Neural progenitor cell (in vitro differentiated cells): ENCODE measurements around the gene SLC2A11. TPM values are rescaled to one million over a fixed set of nuclear protein-coding genes. Genes with fewer than 3 reads are reported as not detected.
A peak's percentile ranks its signal among the peaks of the same experiment; 100 is the strongest.
"Not testable (repeated sequence)": the region's sequence is repeated elsewhere in the genome, so short reads cannot be mapped to it uniquely, and the experiment has no call there.

Source experiments
- DNase-seq: peaks from one replicate; pipeline ENCODE4 v3.0.0-alpha.2; 2016; ENCODE audit warnings: low spot score
- H2AFZ ChIP-seq: fragments of 200-600 bp; sonication (generic); replicated peaks from 2 replicates; pipeline ENCODE4 v1.6.1; 2016; ENCODE audit warnings: antibody characterized with exemption
- H3F3A ChIP-seq: fragments of 200-600 bp; sonication (generic); 2 replicates; pipeline ENCODE4 v1.6.1; 2016; ENCODE audit warnings: antibody characterized with exemption, low read depth
- H3K27ac ChIP-seq: fragments of 200-600 bp; sonication (generic); 2 replicates; pipeline ENCODE4 v1.5.1; 2016; ENCODE audit warnings: mild to moderate bottlenecking
- H3K27me3 ChIP-seq: fragments of 200-600 bp; sonication (generic); 2 replicates; pipeline ENCODE4 v1.6.1; 2016; ENCODE audit warnings: mild to moderate bottlenecking, moderate library complexity
- H3K36me3 ChIP-seq: fragments of 200-600 bp; sonication (generic); 2 replicates; pipeline ENCODE4 v1.5.1; 2016
- H3K4me1 ChIP-seq: fragments of 200-600 bp; sonication (generic); 2 replicates; pipeline ENCODE4 v1.6.1; 2016; ENCODE audit warnings: mixed run types
- H3K4me2 ChIP-seq: fragments of 200-600 bp; sonication (generic); 2 replicates; pipeline ENCODE4 v1.6.1; 2016
- H3K4me3 ChIP-seq: fragments of 200-600 bp; sonication (generic); 2 replicates; pipeline ENCODE4 v1.5.1; 2016
- H3K79me2 ChIP-seq: fragments of 200-600 bp; sonication (generic); 2 replicates; pipeline ENCODE4 v1.6.1; 2016; ENCODE audit warnings: low read depth
- H3K9ac ChIP-seq: fragments of 200-600 bp; sonication (generic); 2 replicates; pipeline ENCODE4 v1.6.1; 2016
- H3K9me3 ChIP-seq: fragments of 200-600 bp; sonication (generic); 2 replicates; pipeline ENCODE4 v1.5.1; 2016; ENCODE audit warnings: low read depth
- H4K20me1 ChIP-seq: fragments of 200-600 bp; sonication (generic); 2 replicates; pipeline ENCODE4 v1.6.1; 2016; ENCODE audit warnings: low read depth
- H3K27ac Mint-ChIP-seq: 3 replicates; pipeline ENCODE4 v1.8.0; 2021; ENCODE audit warnings: mixed read lengths
- H3K27me3 Mint-ChIP-seq: 2 replicates; pipeline ENCODE4 v1.8.0; 2022; ENCODE audit warnings: low read depth, mild to moderate bottlenecking, inconsistent platforms, moderate library complexity, mixed read lengths; ENCODE audit not compliant: insufficient read depth
- H3K36me3 Mint-ChIP-seq: 3 replicates; pipeline ENCODE4 v1.8.0; 2021; ENCODE audit warnings: mixed read lengths
- H3K4me1 Mint-ChIP-seq: 3 replicates; pipeline ENCODE4 v1.8.0; 2021; ENCODE audit warnings: mixed read lengths
- H3K4me3 Mint-ChIP-seq: 3 replicates; pipeline ENCODE4 v1.8.0; 2021; ENCODE audit warnings: mild to moderate bottlenecking, moderate library complexity, mixed read lengths
- H3K9me3 Mint-ChIP-seq: 3 replicates; pipeline ENCODE4 v1.8.0; 2020; ENCODE audit warnings: mixed read lengths
- EZH2 ChIP-seq: fragments of 200-600 bp; sonication (generic); IDR thresholded peaks from 2 replicates; pipeline ENCODE4 v1.6.1; 2017; ENCODE audit warnings: antibody characterized with exemption, mild to moderate bottlenecking, moderate library complexity
- EZH2phosphoT487 ChIP-seq: fragments of 200-600 bp; sonication (generic); IDR thresholded peaks from 2 replicates; pipeline ENCODE4 v1.6.1; 2017; ENCODE audit warnings: antibody characterized with exemption
- total RNA-seq: library from RNA; depleted of rRNA; stranded (reverse); fragments of >200 nt; gene quantifications from 2 replicates; pipeline ENCODE4 v1.2.3, GENCODE V29; 2015; ENCODE audit warnings: low replicate concordance
- TF ChIP-seq, protein P1 (sequence below): fragments of 200-600 bp; sonication (generic); IDR thresholded peaks from 2 replicates; pipeline ENCODE4 v1.5.1; 2017; ENCODE audit warnings: antibody characterized with exemption, mild to moderate bottlenecking

Gene SLC2A11
- total RNA-seq, 1 donor from 2014 or later: 3.8 TPM

DNA sequence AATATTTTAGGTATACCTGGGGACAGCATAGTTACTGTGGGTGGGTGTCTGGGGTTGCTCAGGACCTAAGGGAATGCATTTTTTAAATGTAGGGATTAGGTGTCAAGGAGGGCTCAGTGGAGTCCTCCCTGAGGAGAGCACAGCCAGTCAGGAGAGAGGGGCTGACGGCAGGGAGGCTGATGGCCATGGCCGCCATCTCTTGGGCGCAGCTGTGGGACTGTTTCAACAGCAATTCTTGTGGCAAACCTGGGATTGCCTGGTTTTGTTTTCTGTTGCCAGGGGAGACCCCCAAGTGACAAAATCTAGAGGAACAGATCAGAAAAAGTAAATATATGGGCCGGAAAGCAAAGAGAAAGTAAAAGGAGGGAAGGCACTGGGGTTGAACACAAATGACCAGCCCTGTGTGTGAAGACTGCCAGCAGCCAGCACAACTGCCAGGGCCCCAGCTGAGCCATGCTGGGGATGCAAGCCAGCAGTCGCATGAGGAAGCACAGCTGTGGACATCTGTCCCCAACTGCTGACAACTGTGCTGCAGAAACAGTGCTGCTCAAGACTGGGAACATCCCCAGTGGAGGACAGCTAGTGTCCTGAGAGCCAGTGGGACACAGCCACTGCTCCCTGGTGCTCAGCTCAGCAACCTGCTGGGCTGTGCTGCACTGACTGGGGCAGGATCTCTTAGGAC lies 47.0 kb downstream of the SLC2A11 start:
- peaks cover 2% of the 10 kb centered on the region for H3K27me3 Mint-ChIP-seq

DNA sequence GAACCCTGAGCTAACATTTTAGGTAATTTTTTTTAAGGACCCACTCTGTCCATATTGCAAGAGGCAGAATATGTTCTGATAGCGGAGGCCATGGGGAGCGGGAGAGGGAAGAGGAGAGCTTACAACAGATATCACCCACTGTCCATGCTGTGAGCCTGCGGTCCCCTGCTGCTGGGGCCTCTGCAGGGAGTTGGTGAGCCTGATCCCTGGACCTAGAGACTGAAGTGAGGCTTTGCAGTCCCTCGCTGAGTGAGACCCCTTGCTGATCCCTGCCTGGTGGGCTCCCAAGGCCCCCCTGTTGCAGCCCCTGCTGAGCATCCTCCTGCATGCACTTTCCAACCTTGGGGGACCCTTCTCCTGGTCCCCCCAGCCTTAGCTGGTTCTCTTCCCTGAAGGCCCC lies 49.0 kb downstream of the SLC2A11 start:
- H3K27ac ChIP-seq: no peak overlapping the region
- H3K4me2 ChIP-seq: no peak overlapping the region
- H4K20me1 ChIP-seq: no peaks in the 10 kb centered on the region
- Mint-ChIP-seq H3K4me1 (peaks cover 17% of the 10 kb centered on the region), H3K9me3 (no peaks in the 10 kb centered on the region), H3K4me3 (no peak overlapping the region), H3K27ac (no peak overlapping the region), H3K27me3 (peaks cover 2% of the 10 kb centered on the region), H3K36me3 (peaks cover 4% of the 10 kb centered on the region)
- H2AFZ ChIP-seq: no peak overlapping the region
- no peaks in the 10 kb centered on the region for H3K9me3 ChIP-seq
- no peaks in the 10 kb centered on the region for H3K4me1 ChIP-seq
- no peak for DNase-seq
- H3K4me3 ChIP-seq: no peak overlapping the region
- TF ChIP-seq EZH2phosphoT487 (no peak), EZH2 (no peak)
- TF ChIP-seq, protein P1, sequence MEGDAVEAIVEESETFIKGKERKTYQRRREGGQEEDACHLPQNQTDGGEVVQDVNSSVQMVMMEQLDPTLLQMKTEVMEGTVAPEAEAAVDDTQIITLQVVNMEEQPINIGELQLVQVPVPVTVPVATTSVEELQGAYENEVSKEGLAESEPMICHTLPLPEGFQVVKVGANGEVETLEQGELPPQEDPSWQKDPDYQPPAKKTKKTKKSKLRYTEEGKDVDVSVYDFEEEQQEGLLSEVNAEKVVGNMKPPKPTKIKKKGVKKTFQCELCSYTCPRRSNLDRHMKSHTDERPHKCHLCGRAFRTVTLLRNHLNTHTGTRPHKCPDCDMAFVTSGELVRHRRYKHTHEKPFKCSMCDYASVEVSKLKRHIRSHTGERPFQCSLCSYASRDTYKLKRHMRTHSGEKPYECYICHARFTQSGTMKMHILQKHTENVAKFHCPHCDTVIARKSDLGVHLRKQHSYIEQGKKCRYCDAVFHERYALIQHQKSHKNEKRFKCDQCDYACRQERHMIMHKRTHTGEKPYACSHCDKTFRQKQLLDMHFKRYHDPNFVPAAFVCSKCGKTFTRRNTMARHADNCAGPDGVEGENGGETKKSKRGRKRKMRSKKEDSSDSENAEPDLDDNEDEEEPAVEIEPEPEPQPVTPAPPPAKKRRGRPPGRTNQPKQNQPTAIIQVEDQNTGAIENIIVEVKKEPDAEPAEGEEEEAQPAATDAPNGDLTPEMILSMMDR: no peak
- no peaks in the 10 kb centered on the region for H3F3A ChIP-seq
- no peaks in the 10 kb centered on the region for H3K36me3 ChIP-seq
- H3K9ac ChIP-seq: no peak overlapping the region
- H3K27me3 ChIP-seq: no peaks in the 10 kb centered on the region
- no peaks in the 10 kb centered on the region for H3K79me2 ChIP-seq

More for the DNA sequence above, 47.0 kb downstream of the SLC2A11 start:
- no peaks in the 10 kb centered on the region for H3K9me3 ChIP-seq
- no peaks in the 10 kb centered on the region for H3K9me3 Mint-ChIP-seq
- no peak overlapping the region for H2AFZ ChIP-seq
- H3F3A ChIP-seq: no peaks in the 10 kb centered on the region
- H3K4me1 ChIP-seq: no peaks in the 10 kb centered on the region
- no peak overlapping the region for H3K27ac ChIP-seq
- no peak for DNase-seq
- H3K4me2 ChIP-seq: no peak overlapping the region
- no peak overlapping the region for H3K27ac Mint-ChIP-seq
- H3K27me3 ChIP-seq: no peaks in the 10 kb centered on the region
- H4K20me1 ChIP-seq: no peaks in the 10 kb centered on the region
- no peaks in the 10 kb centered on the region for H3K36me3 ChIP-seq
- TF ChIP-seq EZH2: no peak
- TF ChIP-seq EZH2phosphoT487: no peak
- TF ChIP-seq, protein P1: no peak
- no peak overlapping the region for H3K9ac ChIP-seq
- peaks cover 15% of the 10 kb centered on the region for H3K36me3 Mint-ChIP-seq
- no peak overlapping the region for H3K4me3 ChIP-seq
- no peaks in the 10 kb centered on the region for H3K79me2 ChIP-seq
- peaks cover 17% of the 10 kb centered on the region for H3K4me1 Mint-ChIP-seq
- no peak overlapping the region for H3K4me3 Mint-ChIP-seq

DNA sequence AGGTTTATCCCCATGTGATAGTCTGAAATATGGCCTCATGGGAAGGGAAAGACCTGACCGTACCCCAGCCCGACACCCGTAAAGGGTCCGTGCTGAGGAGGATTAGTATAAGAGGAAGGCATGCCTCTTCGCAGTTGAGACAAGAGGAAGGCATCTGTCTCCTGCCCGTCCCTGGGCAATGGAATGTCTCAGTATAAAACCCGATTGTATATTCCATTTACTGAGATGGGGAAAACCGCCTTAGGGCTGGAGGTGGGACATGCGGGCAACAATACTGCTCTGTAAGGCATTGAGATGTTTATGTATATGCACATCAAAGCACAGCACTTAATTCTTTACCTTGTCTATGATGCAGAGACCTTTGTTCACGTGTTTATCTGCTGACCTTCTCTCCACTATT lies 49.7 kb downstream of the SLC2A11 start:
- H3K27ac Mint-ChIP-seq: peak overlapping the region; percentile 78
- H3K4me1 Mint-ChIP-seq: peaks cover 20% of the 10 kb centered on the region
- H3K27me3 Mint-ChIP-seq: not testable (repeated sequence)

DNA sequence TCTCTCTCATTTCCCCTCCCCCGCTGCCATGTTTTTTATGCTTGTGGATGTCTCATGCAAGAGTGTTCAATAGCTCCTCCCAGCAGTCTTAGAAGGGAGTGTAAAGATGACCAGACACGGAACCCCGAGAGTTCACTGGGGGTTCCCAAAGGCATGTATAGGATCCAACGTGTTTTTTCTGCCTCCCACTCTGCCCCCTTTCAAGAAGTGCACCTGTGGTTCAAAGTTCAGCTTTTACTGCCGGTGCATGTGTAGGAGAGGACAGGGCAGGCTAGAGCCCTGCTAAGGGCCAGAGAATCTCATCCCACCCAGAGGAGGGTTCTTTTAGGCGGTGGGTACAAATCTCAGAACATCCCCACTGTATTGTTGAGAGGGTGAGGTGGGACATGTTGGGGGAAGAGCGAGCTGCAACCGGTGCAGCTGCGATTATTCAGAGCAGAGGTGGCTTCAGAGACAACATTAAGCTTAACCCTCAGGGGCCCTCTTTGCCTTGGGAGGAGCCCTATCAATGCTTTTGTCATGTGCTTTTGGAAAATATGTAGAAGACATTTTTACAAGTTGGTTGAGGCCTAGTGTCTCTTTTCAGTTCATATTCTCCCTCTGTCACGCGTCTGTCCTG lies 51.0 kb downstream of the SLC2A11 start:
- no peak overlapping the region for H3K9ac ChIP-seq
- peaks cover 3% of the 10 kb centered on the region for H3K27me3 Mint-ChIP-seq
- H3K9me3 ChIP-seq: no peaks in the 10 kb centered on the region
- DNase-seq: no peak
- H3K4me3 ChIP-seq: no peak overlapping the region
- no peaks in the 10 kb centered on the region for H3K79me2 ChIP-seq
- peaks cover 10% of the 10 kb centered on the region for H3F3A ChIP-seq
- TF ChIP-seq EZH2 (no peak), EZH2phosphoT487 (no peak)
- TF ChIP-seq, protein P1: no peak
- H3K4me1 Mint-ChIP-seq: peaks cover 29% of the 10 kb centered on the region
- H3K4me3 Mint-ChIP-seq: no peak overlapping the region
- H3K27ac ChIP-seq: no peak overlapping the region
- no peaks in the 10 kb centered on the region for H4K20me1 ChIP-seq
- no peaks in the 10 kb centered on the region for H3K36me3 ChIP-seq
- no peaks in the 10 kb centered on the region for H3K27me3 ChIP-seq
- peaks cover 4% of the 10 kb centered on the region for H3K4me1 ChIP-seq
- H3K27ac Mint-ChIP-seq: no peak overlapping the region
- H3K9me3 Mint-ChIP-seq: no peaks in the 10 kb centered on the region
- H3K36me3 Mint-ChIP-seq: peaks cover 2% of the 10 kb centered on the region
- no peak overlapping the region for H2AFZ ChIP-seq
- no peak overlapping the region for H3K4me2 ChIP-seq

More for the DNA sequence above, 49.7 kb downstream of the SLC2A11 start:
- H3K27me3 ChIP-seq, H3F3A ChIP-seq, H3K36me3 ChIP-seq, H3K27ac ChIP-seq, DNase-seq, H3K9me3 Mint-ChIP-seq, H4K20me1 ChIP-seq, H3K4me3 Mint-ChIP-seq, H3K9me3 ChIP-seq, H3K4me1 ChIP-seq, H3K4me3 ChIP-seq, H2AFZ ChIP-seq, H3K4me2 ChIP-seq, H3K9ac ChIP-seq, H3K79me2 ChIP-seq, H3K36me3 Mint-ChIP-seq: not testable (repeated sequence)
